Measurements from ENCODE around the gene PPFIA4. TPM values are rescaled to one million over a fixed set of nuclear protein-coding genes. Genes with fewer than 3 reads are reported as not detected.

Gene PPFIA4
- total and polyA plus RNA-seq, 2 donors (not counting 3 experiments of a cell fraction or from before 2014, with no cell fraction given): 0.17 to 0.22 TPM

DNA sequence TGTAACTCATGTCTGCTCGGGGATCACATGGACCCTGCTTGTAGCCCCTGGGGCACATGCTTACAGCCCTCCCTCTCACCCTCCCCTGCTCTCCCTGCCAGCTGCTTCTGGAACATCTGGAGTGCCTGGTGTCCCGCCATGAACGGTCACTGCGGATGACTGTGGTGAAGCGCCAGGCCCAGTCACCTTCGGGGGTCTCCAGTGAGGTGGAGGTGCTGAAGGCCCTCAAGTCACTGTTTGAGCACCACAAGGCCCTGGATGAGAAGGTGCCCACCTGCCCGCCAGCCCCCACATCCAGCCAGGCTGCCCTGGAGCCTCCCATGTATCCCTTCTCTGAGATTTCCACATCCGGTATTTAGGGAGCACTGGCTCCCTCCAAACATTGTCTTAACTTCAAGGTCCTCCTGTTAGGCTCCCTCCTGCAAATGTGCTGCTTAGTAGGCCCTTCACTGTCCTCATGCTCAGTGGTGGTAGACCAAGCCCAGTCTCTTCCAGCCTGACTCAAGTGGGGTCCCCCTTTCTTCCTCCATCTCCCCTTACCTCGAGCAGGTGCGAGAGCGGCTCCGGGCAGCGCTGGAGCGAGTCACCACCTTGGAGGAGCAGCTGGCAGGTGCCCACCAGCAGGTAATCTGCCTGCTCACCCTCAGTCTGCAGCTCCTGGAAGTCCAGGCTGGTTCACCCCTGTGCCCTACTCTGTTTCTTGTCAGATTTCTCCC is 17.7 kb downstream of the PPFIA4 start:
- Histone ChIP-seq H3K27ac (ENCODE audit: insufficient read depth, low read depth, low read length) (no peak overlapping the region), H3K9ac (replicated peaks; ENCODE audit: extremely low read depth, insufficient read depth, low read length) (no peak overlapping the region), H3K4me2 (ENCODE audit: insufficient read depth, low read length) (no peak overlapping the region), H3K36me3 (ENCODE audit: control insufficient read depth in 2 of 2, extremely low read depth in 1 of 2, insufficient read depth in 2 of 2, low read length in 2 of 2) (no peaks in the 10 kb centered on the region), H3K9me3 (replicated peaks; ENCODE audit: control insufficient read depth, insufficient read depth, low read length) (no peaks in the 10 kb centered on the region), H3K4me3 (replicated peaks in 1 of 3; ENCODE audit: insufficient read depth in 1 of 3, low read depth in 1 of 3, low read length in 3 of 3) (no peak overlapping the region), H3K27me3 (ENCODE audit: control insufficient read depth in 2 of 2, insufficient read depth in 2 of 2, low read length in 2 of 2) (peaks cover 0 to 2% of the 10 kb centered on the region in 2 experiments), H3K9me1 (replicated peaks; ENCODE audit: control insufficient read depth, extremely low read depth, insufficient read depth, low read length) (no peaks in the 10 kb centered on the region), H3K79me2 (ENCODE audit: control insufficient read depth, insufficient read depth, low read length) (no peaks in the 10 kb centered on the region), H4K20me1 (replicated peaks; ENCODE audit: control insufficient read depth, extremely low read depth, insufficient read depth, low read length) (no peaks in the 10 kb centered on the region), H3K4me1 (ENCODE audit: control insufficient read depth, extremely low read depth, insufficient read depth, low read length) (no peaks in the 10 kb centered on the region), H2AFZ (ENCODE audit: low read depth, low read length) (no peak overlapping the region)
- ChIA-PET POLR2A (no interaction called here), CTCF (interaction anchor here (1.6 to 7.3 kb wide), 4 partner anchors 74 to 225 kb away, joined by 3 to 363 read pairs (median 107); no protein-coding TSS in a partner anchor)
- dilution Hi-C loops (cut with MboI; ENCODE audit: extremely low pct_ligation_motif_present, low sequenced_read_pairs): no loop called here
- TF ChIP-seq MYC (IDR thresholded peaks at IDR 0.05; ENCODE audit: low read depth, low read length) (no peak), GATA2 (IDR thresholded peaks at IDR 0.05; ENCODE audit: insufficient read depth, insufficient read length, low read depth, low read length) (no peak), POLR2A (IDR thresholded peaks at IDR 0.05; ENCODE audit: low read depth, low read length) (no peak), POLR2AphosphoS5 (IDR thresholded peaks at IDR 0.05; ENCODE audit: insufficient read depth, low read depth, low read length) (no peak), EZH2 (IDR thresholded peaks at IDR 0.05; ENCODE audit: borderline replicate concordance, low read depth, low read length, severe bottlenecking) (no peak), JUN (IDR thresholded peaks at IDR 0.05; ENCODE audit: borderline replicate concordance, insufficient read depth, insufficient read length, low read depth) (no peak), FOS (IDR thresholded peaks at IDR 0.05; ENCODE audit: borderline replicate concordance, insufficient read depth, low read length) (no peak)
- TF ChIP-seq, protein P1, sequence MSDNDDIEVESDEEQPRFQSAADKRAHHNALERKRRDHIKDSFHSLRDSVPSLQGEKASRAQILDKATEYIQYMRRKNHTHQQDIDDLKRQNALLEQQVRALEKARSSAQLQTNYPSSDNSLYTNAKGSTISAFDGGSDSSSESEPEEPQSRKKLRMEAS (IDR thresholded peaks at IDR 0.05; ENCODE audit: insufficient read depth, insufficient read length): no peak
- TF ChIP-seq, protein P2, sequence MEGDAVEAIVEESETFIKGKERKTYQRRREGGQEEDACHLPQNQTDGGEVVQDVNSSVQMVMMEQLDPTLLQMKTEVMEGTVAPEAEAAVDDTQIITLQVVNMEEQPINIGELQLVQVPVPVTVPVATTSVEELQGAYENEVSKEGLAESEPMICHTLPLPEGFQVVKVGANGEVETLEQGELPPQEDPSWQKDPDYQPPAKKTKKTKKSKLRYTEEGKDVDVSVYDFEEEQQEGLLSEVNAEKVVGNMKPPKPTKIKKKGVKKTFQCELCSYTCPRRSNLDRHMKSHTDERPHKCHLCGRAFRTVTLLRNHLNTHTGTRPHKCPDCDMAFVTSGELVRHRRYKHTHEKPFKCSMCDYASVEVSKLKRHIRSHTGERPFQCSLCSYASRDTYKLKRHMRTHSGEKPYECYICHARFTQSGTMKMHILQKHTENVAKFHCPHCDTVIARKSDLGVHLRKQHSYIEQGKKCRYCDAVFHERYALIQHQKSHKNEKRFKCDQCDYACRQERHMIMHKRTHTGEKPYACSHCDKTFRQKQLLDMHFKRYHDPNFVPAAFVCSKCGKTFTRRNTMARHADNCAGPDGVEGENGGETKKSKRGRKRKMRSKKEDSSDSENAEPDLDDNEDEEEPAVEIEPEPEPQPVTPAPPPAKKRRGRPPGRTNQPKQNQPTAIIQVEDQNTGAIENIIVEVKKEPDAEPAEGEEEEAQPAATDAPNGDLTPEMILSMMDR (IDR thresholded peaks at IDR 0.05; ENCODE audit: extremely low read depth in 1 of 2, insufficient read depth in 1 of 2, low read depth in 1 of 2, low read length in 2 of 2): no peak
- DNase-seq (ENCODE audit: low read depth, low spot score) (no peak), FAIRE-seq (no peak)
- BruUV-seq (replicated peaks): no TSS peak
- intact Hi-C loops (cut with micrococcal nuclease): no loop called here

All from endothelial cell of umbilical vein (primary cell).